HCT116 (cell line): ENCODE measurements around the gene PCBP3. TPM values are rescaled to one million over a fixed set of nuclear protein-coding genes. Genes with fewer than 3 reads are reported as not detected.

Experiments
- ATAC-seq: fragments of 200-7000 bp; cut with Tn5 transposase; 2 replicates; pipeline ENCODE4 v1.9.1; 2020; ENCODE audit warnings: mild to moderate bottlenecking, moderate library complexity
- BruUV-seq: library from RNA; stranded (reverse); fragments of 400-500 nt; replicated peaks from 2 replicates; lab custom pipeline; 2021; lab: Mats Ljungman, UMichigan
- CTCF ChIA-PET: fragments of 300-600 bp; sonication (Branson Sonifier 250); formaldehyde crosslinking; loops from one replicate; lab custom pipeline; 2021; ENCODE audit warnings: antibody characterized with exemption; lab: Charles Lee
- POLR2A ChIA-PET: fragments of 300-600, 350-600 bp; sonication (Branson Sonifier 250); formaldehyde crosslinking; loops from one replicate; lab custom pipeline; 2021; ENCODE audit warnings: antibody characterized with exemption; lab: Charles Lee
- RAD21 ChIA-PET, 2 experiments: fragments of 300-600 bp; sonication (Branson Sonifier 250); formaldehyde crosslinking; loops; one replicate each; lab custom pipeline; 2023; ENCODE audit warnings: low total read pairs in 2 of 2; ENCODE audit not compliant: uncharacterized antibody in 2 of 2, unreplicated experiment in 2 of 2, low non-redundant PET in 1 of 2; lab: Charles Lee
- DNase-seq: peaks from one replicate; pipeline ENCODE4 v3.0.0-alpha.2; 2010; ENCODE audit warnings: low read depth, low spot score
- H2AFZ ChIP-seq: fragments of 200-600 bp; shearing (Covaris generic), sonication (generic); 2 replicates; pipeline ENCODE4 v1.6.1; 2017; ENCODE audit warnings: low read depth, mixed run types, mixed read lengths, antibody characterized with exemption, low read length; ENCODE audit not compliant: poor library complexity, severe bottlenecking
- H3K27ac ChIP-seq: 2 replicates; pipeline ENCODE4 v1.5.1; 2012; ENCODE audit warnings: low read depth, low read length
- H3K27me3 ChIP-seq: fragments of 200-600 bp; sonication (generic); 2 replicates; pipeline ENCODE4 v1.6.1; 2016; ENCODE audit warnings: mixed run types, low read length, mixed read lengths; ENCODE audit not compliant: insufficient read depth
- H3K36me3 ChIP-seq, 2 experiments: fragments of 200-500 bp in 1 of 2; fragments of 200-600 bp in 1 of 2; sonication (Bioruptor generic) in 1 of 2; sonication (generic) in 1 of 2; 2 replicates each; pipeline versions ENCODE4 v1.5.1 to v1.6.1; 2014 to 2016; ENCODE audit warnings: low read length in 2 of 2, inconsistent platforms in 1 of 2, mixed read lengths in 1 of 2, mixed run types in 1 of 2; ENCODE audit not compliant: insufficient read depth in 2 of 2, control insufficient read depth in 1 of 2
- H3K4me1 ChIP-seq, 2 experiments: fragments of 200-600 bp in 1 of 2; sonication (generic) in 1 of 2; 2 replicates each; pipeline versions ENCODE4 v1.5.1 to v1.6.1; 2012 to 2017; ENCODE audit warnings: low read length in 2 of 2, inconsistent platforms in 1 of 2, mild to moderate bottlenecking in 1 of 2, mixed read lengths in 1 of 2, mixed run types in 1 of 2, moderate library complexity in 1 of 2; ENCODE audit not compliant: insufficient read depth in 2 of 2, control insufficient read depth in 1 of 2
- H3K4me2 ChIP-seq: fragments of 200-600 bp; sonication (generic); 2 replicates; pipeline ENCODE4 v1.6.1; 2017; ENCODE audit warnings: mixed run types, low read length, mixed read lengths
- H3K4me3 ChIP-seq, 2 experiments: fragments of 200-600 bp in 1 of 2; sonication (generic) in 1 of 2; replicated peaks in 1 of 2; 2 replicates each; pipeline ENCODE4 v1.5.1; 2011 to 2016; ENCODE audit warnings: low read length in 2 of 2, control low read depth in 1 of 2, low read depth in 1 of 2, mild to moderate bottlenecking in 1 of 2, mixed read lengths in 1 of 2, mixed run types in 1 of 2
- H3K79me2 ChIP-seq: fragments of 200-600 bp; sonication (generic); 2 replicates; pipeline ENCODE4 v1.6.1; 2017; ENCODE audit warnings: mild to moderate bottlenecking, mixed run types, low read length, moderate library complexity, mixed read lengths; ENCODE audit not compliant: insufficient read depth
- H3K9ac ChIP-seq: fragments of 200-600 bp; sonication (generic); 2 replicates; pipeline ENCODE4 v1.6.1; 2016; ENCODE audit warnings: low read length, mixed read lengths
- H3K9me2 ChIP-seq: fragments of 200-600 bp; sonication (generic), shearing (Covaris generic); 2 replicates; pipeline ENCODE4 v1.6.1; 2017; ENCODE audit warnings: mixed run types, mild to moderate bottlenecking, moderate library complexity; ENCODE audit not compliant: insufficient read depth
- H3K9me3 ChIP-seq, 2 experiments: fragments of 200-500 bp in 1 of 2; fragments of 200-600 bp in 1 of 2; sonication (Bioruptor generic) in 1 of 2; sonication (generic) in 1 of 2; 2 replicates each; pipeline ENCODE4 v1.6.1; 2014 to 2017; ENCODE audit warnings: low read length in 2 of 2, mixed read lengths in 2 of 2, inconsistent platforms in 1 of 2, low read depth in 1 of 2, mild to moderate bottlenecking in 1 of 2, mixed run types in 1 of 2, moderate library complexity in 1 of 2; ENCODE audit not compliant: control insufficient read depth in 1 of 2, insufficient read depth in 1 of 2
- H4K20me1 ChIP-seq: fragments of 200-600 bp; sonication (generic), shearing (Covaris generic); 2 replicates; pipeline ENCODE4 v1.6.1; 2017; ENCODE audit warnings: mixed run types, mild to moderate bottlenecking, moderate library complexity; ENCODE audit not compliant: insufficient read depth
- EGR1 ChIP-seq: IDR thresholded peaks from 2 replicates; pipeline ENCODE4 v1.6.1; 2012; ENCODE audit warnings: low read depth
- ELF1 ChIP-seq: IDR thresholded peaks from 2 replicates; pipeline ENCODE4 v1.6.1; 2012; ENCODE audit warnings: low read depth, borderline replicate concordance
- EZH2 ChIP-seq: fragments of 200-600 bp; sonication (generic); IDR thresholded peaks from 2 replicates; pipeline ENCODE4 v1.6.1; 2017; ENCODE audit warnings: antibody characterized with exemption, mixed run types
- EZH2phosphoT487 ChIP-seq: fragments of 200-600 bp; IDR thresholded peaks from 2 replicates; pipeline ENCODE4 v1.6.1; 2018; ENCODE audit warnings: antibody characterized with exemption, borderline replicate concordance
- RAD21 ChIP-seq: IDR thresholded peaks from 2 replicates; pipeline ENCODE4 v1.6.1; 2012; ENCODE audit warnings: low read depth, mild to moderate bottlenecking
- REST ChIP-seq: IDR thresholded peaks from 2 replicates; pipeline ENCODE4 v1.6.1; 2012; ENCODE audit warnings: low read depth
- SRF ChIP-seq: IDR thresholded peaks from 2 replicates; pipeline ENCODE4 v1.6.1; 2012; ENCODE audit warnings: low read depth
- YY1 ChIP-seq: IDR thresholded peaks from 2 replicates; pipeline ENCODE4 v1.6.1; 2011; ENCODE audit warnings: low read length, low read depth, moderate library complexity, mild to moderate bottlenecking; ENCODE audit not compliant: insufficient replicate concordance; ENCODE audit errors: extremely low read depth
- intact Hi-C: fragments of 100-400 bp; cut with micrococcal nuclease; formaldehyde crosslinking; loops from 2 replicates; pipeline ENCODE4 v1.10.0; 2022
- total RNA-seq: library from RNA; stranded (reverse); gene quantifications from one replicate; pipeline ENCODE4 v1.2.1, GENCODE V29; 2021; ENCODE audit not compliant: unreplicated experiment

The PCBP3 gene
- total RNA-seq, 1 experiment from 2014 or later: 3.1 TPM

GRCh38 chr21:45882645-45883044 is 239.1 kb downstream of the PCBP3 start:
- Histone ChIP-seq H3K4me1 (peaks cover 0 to 8% of the 10 kb centered on the region in 2 experiments; a peak in 2 of 4 replicates), H3K27ac (no peak overlapping the region), H2AFZ (no peak overlapping the region), H3K4me2 (no peak overlapping the region), H3K4me3 (no peak overlapping the region), H3K79me2 (no peaks in the 10 kb centered on the region), H3K9me2 (no peaks in the 10 kb centered on the region), H3K27me3 (no peaks in the 10 kb centered on the region), H3K36me3 (no peaks in the 10 kb centered on the region), H3K9ac (no peak overlapping the region), H3K9me3 (no peaks in the 10 kb centered on the region), H4K20me1 (no peaks in the 10 kb centered on the region)
- ChIA-PET POLR2A (no interaction called here), CTCF (no interaction called here), RAD21 (no interaction called here)
- intact Hi-C loops: loop anchor here (5.0 kb wide), 1 partner anchor 325 kb away; no protein-coding TSS in a partner anchor
- no TSS peak for BruUV-seq
- TF ChIP-seq EZH2phosphoT487 (no peak), ELF1 (no peak), EGR1 (no peak), YY1 (no peak), EZH2 (no peak), RAD21 (no peak), SRF (no peak), REST (no peak)
- ATAC-seq (no peak), DNase-seq (no peak)
